Islet of Langerhans (tissue), 1 donor: Measurements from ENCODE around the gene CUL4A.
"Not testable (repeated sequence)": the region's sequence is repeated elsewhere in the genome, so short reads cannot be mapped to it uniquely, and the experiment has no call there.

Experiments
- FAIRE-seq: peaks from one replicate; lab custom pipeline; 2011; peaks lifted over from hg19 to GRCh38; lab: Jason Lieb, UNC

The CUL4A gene

DNA sequence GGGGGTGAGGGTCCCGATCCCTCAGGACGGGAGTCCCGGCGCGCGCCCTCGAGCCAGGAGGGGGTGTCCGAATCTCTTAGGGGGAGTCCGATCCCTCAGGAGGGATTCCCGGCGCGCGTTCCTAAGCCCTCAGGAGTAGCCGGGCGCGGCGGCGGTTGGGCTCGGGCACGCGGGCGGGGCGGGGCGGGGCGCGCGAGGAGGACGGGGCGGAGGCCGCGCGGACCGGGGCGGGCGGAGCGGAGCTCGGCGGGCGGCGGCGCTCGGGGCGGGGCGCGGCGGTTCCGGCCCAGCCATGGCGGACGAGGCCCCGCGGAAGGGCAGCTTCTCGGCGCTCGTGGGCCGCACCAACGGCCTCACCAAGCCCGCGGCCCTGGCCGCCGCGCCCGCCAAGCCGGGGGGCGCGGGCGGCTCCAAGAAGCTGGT lies at the start of gene CUL4A:
TSS of gene CUL4A (plus strand) at position 278 of the 423 bp plus-strand sequence. CDS start at position 293, 15 bp downstream.
- no peak for FAIRE-seq

DNA sequence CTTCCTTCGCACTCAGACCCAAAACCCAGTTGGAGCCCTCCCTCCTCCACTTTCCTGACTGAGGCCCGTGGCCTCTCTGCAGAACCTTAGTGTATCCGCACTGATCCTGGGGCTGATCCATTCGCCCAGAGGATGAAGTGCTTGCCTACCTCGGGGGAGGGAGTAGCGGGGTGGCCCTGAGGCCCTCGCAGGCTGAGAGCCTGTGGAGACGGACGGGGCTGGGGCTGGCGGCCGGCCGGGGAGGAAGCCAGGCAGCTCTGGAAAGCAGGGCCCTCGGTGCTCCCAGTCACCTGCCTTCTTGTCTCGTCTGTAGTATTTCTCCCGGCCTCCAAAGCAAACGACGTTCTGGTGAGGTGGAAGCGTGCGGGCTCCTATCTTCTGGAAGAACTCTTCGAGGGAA lies 49.7 kb upstream of the CUL4A start:
- no peak for FAIRE-seq

DNA sequence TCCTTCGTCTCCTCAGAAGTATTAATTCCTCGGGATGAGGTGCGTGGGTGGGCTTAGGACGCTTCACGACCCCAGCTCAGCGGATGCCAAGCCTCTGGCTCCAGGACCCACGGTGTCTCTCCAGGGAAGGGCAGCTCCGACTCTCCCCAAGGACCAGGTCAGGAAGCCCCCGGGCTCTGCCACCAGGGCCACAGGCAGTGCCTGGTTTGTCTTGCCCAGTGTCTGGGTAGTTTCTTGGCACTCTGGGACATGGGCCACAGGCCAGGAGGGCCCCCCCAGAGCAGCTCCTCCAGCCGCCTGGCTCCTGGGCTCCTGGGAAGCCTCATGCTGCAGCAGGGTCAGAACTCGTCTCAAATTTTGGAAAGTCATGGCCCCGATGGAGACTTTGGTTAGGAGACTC lies 48.4 kb upstream of the CUL4A start:
- FAIRE-seq: no peak

DNA sequence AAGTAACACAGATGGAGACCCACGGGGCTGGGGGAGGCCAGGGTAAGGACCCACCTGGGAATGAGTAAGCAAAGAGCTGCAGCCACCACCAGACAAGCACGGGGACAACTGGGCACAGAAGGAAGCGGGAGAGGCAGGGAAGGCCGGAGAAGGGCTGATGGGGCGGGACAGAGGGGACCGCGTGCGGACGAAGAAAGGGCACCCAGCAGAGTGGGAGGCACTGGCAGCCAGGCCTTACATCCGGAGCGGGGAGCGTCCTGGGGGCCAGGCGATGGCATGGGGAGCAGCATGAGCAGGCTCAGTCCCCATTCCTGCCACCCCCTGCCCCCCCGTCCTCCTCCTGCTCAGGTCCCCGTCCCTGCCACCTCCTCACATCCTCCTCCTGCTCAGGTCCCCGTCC lies 48.0 kb upstream of the CUL4A start:
- FAIRE-seq: no peak

DNA sequence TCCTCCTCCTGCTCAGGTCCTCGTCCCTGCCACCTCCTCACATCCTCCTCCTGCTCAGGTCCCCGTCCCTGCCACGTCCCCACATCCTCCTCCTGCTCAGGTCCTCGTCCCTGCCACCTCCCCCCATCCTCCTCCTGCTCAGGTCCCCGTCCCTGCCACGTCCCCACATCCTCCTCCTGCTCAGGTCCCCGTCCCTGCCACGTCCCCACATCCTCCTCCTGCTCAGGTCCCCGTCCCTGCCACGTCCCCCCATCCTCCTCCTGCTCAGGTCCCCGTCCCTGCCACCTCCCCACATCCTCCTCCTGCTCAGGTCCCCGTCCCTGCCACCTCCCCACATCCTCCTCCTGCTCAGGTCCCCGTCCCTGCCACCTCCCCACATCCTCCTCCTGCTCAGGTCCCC lies 47.4 kb upstream of the CUL4A start:
- not testable (repeated sequence) for FAIRE-seq

DNA sequence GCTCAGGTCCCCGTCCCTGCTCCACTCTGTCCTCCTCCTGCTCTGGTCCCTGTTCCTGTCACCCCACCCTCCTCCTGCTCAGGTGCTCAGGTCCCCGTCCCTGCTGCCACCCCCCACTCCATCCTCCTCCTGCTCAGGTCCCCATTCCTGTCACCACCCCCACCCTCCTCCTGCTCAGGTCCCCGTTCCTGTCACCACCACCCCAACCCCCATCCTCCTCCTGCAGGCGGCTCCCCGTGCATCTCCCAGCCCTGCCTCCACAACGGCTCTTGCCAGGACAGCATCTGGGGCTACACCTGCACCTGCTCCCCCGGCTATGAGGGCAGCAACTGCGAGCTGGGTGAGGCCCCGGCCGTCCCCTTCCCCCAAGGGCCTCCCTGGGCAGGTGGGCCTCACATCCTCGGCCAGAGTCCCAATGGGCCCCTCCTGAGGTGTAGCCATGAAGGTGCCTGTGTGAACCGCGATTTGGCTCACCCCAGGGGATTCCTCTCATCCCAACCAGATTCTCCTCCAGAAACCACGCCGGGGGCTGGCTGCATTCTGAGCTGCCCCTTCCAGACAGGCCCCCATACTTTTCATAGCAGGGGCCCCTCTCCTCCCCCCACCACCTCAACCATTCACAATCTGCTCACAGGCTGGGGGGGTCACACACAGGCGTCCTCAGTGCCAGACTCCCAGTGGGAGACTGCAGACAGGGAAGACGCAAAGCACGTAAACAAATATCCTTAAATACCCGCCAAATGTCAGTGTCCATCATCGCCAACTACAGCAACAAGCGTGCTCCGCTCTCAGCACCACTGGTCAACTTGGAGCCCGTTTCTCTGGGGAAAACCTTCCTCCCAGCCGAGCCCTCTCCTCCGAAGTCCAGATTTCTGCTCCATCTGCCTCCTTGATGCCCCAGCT lies 46.4 kb upstream of the CUL4A start:
- FAIRE-seq: no peak

DNA sequence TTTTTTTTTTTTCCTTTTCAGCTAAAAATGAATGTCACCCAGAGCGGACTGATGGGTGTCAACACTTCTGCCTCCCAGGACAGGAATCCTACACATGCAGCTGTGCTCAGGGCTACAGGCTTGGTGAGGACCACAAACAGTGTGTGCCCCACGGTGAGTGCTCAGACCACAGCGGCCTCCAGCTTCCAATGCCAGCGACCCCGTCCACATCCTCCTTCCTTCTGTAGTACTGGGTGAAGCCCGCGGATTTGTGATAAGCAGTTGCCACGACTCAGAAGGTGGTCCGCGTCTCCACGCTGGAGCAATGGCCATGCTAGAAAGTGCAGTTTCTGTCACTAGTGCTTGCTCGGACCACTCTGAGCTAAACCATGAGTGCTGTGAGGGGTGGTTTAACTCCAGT lies 44.9 kb upstream of the CUL4A start:
- no peak for FAIRE-seq

DNA sequence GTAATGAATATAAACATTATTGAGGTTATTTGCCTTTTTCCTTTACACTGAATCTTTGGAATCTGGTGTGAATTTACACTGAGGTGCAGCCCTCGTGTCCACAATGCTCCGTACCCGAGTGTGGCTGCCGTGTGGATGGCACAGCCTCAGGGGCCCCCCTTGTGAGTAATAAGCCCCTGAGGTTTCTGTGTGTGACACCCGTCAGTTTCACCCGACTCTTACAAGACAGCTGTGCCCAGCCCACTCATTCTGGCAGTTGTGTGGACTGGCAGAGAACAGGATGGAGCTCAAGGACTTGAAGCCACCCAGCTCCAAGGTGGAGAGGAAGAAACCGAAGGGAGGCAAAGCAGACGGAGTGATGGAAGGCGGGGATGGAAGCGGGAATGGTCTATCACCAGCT lies 43.1 kb upstream of the CUL4A start:
- FAIRE-seq: no peak

DNA sequence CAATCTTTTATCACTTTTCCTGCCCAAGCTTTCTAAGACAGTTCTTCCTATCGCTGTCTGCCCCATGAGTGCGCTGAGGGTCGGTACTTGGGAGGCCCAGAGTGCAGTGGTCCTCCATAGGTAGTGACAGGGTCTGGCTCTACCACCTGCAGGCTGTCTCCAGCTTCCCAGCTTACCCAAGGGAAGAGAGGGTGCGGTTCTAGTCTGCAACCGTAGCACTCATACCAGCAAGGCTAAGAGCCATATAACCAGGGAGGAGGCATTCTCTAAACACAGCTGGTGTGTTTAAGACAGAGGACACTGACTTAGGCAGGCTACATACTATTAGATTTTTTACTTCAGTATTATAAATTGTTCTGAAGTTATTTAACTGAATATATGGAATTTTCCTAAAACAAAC lies 42.7 kb upstream of the CUL4A start:
- no peak for FAIRE-seq

DNA sequence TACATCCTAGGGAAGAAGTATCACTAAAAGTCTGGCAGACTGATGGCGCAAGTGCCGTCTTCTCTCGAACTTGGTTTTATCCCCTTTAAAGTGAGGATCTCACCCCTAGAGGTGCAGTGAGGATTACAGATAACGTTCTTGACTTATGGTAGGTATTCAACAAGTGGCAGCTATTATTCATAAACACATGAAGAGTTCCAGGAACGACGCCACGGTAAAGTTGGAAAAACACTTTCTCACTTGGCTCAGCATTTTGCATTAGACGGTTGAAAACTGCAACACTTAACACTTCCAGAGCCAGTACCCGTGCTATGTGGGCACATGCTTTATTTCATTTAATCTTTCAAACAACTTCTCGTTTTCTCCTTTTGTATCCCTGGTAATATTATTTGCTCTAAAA lies 42.3 kb upstream of the CUL4A start:
- no peak for FAIRE-seq

DNA sequence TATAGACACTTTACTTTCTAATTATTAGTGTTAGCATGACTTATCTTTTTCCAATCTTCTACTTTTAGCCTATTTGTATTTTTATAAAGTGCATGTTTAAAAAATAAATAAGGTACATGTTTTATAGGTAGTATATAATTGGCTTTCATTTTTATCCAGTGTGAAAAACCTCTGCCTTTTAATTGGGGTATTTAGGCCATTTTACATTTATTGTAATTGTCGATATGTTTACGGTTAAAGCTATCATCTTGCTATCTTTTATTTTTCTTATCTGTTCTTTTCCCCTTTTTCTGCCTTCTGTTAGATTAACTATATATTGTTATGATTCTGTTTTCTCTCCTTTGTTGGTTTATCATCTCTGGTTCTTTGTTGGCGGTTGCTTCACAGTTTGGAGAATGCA lies 41.8 kb upstream of the CUL4A start:
- FAIRE-seq: no peak

DNA sequence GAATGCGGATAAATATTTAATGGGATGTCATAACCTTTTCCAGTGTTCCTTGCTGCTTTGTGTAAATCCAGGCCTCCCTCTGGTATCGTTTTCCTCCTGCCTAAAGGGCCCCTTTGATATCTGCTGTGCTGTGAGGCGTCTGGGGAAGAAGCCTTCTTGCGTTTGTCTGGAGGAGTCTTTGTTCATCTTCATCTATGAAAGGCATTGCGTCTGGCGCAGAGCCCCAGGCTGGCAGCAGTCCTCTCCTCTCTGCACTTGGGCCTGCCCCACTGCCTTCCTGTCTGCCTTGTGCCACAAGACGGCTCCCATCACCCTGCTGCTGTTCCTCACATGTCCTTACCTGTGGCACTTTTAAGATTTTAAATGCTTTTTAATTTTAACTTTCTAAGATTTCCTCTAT lies 41.2 kb upstream of the CUL4A start:
- FAIRE-seq: no peak

DNA sequence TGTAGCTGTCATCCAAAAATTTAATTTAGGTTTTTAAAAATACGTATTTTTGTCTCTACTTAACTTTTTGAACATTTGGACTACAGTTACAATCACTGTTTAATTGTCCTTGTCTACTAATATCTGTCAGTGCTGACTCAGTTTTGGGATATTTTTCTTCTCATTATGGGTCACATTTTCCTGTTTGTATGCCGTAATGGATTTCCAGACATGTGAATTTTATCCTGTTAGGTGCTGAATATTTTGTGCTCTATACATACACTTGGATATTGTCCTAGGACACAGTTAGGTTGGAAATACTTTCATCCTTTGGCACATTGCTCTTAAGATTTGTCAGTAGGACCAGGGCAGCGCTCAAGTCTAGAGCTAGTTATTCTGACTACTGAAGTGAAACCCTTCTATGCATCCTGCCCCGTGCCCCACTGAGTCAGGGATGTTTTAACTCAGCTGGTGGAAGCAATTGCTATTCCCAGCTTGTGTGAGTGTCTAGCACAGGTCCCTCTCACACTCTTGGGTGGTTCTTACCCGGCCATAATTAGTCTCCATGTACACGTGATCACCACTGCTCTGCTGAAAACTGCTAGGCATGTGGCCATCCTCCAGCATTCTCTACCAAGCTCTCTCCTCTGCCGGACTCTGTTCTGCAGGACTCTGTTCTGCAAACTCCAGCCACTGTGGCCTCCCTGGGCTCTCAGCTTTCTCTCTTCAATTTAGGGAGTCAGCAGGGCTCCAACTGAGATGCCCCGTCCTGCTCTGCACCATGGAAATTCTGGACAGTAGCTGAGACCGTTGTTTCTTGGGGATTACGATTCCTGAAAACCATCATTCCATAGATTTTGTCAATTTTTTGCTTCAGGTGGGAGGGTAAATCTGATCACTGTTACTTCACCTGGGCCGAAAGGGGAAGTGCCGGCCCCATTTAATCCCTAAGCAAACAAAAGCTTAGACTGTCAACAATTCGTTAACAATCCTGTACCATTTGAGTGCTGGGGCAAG lies 39.8 kb upstream of the CUL4A start:
- FAIRE-seq: no peak

DNA sequence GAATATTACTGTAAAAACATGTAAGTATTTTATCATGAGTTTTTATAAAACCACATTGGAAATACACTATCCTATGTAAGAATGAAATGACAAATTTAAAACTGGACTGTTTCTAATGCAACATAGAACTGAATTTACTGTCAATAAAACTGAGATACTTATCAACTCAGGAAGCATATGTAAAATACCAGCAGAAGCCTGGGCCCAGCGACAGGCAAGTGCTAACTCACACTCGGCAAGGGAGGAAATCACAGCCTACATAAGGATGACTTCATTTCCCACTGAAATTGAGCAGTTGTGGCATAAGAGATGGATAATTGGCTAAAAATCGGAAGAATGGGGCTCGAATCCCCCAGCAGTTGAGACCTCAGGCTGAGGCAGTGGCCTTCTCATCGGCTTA lies 38.9 kb upstream of the CUL4A start:
- FAIRE-seq: no peak

DNA sequence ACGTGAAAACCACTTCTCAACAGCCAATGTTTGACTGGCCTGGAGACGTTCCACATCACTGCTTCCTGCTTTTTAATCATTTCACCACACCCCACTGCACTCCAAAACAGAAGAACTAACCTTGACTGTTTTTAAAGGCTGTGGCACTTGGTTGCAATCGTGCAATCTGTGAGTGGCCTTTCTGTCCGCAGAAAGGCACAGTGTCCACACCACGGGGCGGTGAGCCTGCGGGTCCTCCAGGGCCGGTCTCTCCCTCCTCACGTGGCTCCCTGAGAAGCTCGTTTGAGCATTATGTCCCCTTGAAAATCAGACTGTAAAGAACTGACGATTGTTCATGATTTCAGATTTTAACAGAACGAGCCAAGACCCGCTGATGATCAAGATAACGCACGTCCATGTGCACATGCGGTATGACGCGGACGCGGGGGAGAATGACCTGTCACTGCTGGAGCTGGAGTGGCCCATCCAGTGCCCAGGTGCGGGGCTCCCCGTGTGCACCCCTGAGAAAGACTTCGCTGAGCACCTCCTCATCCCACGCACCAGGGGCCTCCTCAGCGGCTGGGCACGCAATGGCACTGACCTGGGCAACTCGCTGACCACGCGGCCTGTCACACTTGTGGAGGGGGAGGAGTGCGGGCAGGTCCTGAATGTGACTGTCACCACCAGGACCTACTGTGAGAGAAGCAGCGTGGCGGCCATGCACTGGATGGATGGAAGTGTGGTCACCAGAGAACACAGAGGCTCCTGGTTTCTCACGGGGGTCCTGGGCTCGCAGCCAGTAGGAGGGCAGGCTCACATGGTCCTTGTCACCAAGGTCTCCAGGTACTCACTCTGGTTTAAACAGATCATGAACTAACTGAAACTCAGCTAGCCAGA lies 37.9 kb upstream of the CUL4A start:
- no peak for FAIRE-seq

DNA sequence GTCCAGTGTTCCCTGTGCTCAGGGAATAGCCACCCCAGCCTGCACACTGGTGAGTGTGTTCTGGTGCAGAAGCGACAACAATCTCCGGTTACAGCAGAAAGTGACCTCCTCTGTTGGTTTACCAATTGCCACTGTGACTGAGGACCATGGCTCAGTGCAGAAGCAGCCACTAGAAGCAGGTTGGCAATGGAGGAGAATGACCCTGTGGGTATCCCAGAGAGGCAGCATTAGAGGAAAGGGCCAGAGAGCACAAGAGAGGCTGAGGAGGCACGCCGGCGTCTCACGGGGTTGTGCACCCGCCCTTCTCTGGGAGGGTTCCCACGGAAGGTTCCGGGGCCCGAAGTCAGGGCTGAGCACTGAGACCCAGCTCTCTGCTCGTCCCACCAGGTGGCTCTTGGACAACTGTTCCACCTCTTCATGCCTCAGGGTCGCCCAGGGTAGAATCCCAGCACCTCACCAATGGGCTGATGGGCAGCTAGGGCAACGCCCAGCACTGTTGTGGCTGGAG lies 36.9 kb upstream of the CUL4A start:
- no peak for FAIRE-seq

DNA sequence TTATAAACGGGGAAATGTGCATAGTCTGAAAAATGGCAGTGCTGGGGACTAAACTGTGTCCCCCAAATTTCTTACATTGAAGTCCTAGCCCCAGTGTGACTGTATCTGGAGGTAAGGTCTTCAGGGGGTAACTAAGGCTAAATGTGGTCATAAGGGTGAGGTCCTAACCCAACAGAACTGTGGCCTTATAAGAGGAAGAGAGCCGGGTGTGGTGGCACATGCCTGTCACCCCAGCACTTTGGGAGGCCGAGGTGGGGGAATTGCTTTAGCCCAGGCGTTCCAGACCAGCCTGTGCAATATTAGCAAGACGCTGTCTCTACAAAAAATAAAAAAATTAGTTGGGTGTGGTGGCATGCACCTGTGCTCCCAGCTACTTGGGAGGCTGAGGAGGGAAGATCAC lies 33.1 kb upstream of the CUL4A start:
- FAIRE-seq: no peak

DNA sequence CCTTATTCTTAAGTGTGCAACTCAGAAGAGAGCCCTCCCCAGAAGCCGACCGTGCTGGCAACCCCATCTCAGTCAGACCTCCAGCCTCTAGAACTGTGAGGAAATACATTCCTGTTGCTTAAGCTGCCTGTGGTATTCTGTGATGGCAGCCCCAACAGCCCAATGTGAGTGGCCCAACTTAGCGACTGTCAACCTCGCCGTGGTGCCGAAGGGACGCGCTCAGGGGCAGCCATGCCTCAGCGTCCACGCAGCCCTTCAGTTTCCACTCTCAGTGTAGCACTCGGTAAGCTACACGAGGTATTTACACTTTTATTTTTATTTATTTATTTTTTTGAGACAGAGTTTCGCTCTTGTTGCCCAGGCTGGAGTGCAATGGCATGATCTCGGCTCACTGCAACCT lies 32.6 kb upstream of the CUL4A start:
- no peak for FAIRE-seq

DNA sequence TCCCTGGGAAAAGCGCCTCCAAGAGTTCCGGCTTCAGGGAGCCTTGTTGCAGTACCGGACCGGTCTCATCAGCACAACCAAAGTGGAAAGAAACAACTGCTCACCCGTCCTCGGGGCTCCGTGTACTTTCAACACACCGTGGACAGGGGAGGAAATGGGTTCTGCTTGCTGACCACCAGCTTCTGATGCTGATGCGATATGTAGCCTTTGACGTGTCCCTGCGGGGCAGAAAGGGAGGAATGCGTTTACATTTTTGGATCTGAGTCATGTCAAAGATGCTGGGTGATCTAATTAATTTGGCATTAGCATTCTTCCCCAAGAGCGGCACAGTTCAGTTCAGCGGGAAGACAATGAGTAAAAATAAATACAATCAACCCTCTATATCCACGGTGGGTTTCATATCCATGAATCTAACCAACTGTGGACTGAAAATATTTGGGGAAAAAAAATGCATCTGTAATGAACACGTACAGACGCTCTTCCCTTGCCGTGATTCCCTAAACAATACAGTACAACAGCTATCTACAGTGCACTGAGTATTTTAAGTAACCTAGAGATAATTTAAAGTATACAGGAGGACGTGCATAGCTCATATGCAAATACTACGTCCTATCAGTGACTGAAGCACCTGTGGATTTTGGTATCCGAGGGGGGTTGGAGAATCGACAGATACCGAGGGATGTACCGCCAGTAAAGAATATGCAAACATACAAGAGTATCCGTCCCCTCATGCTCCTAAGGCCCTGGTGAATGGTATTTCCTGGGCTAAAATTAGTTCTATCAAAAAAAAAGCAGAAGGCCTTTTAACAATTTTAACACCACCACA lies 31.1 kb upstream of the CUL4A start:
- no peak for FAIRE-seq

DNA sequence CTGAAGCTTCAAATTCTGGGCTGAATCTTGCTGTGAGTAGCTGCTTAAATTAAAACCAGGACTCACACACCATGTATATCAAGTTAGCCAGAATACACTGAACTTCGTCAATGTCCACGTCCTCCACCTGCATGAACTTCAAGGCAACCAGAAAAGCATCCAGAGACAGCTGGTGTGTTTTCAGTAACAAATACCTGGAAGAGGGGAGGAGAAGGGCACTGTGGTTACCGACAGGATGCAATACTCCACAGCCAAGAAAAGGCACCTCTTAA lies 30.6 kb upstream of the CUL4A start:
- FAIRE-seq: no peak
